Activated naive CD4-positive, alpha-beta T cell treated with anti-CD3 and anti-CD28 coated beads, Interleukin-2, amount 50 U/mL, for 16 hours (primary cell): ENCODE results near the gene TNKS2.
A peak's percentile ranks its signal among the peaks of the same experiment; 100 is the strongest.
"Not testable (repeated sequence)": the region's sequence is repeated elsewhere in the genome, so short reads cannot be mapped to it uniquely, and the experiment has no call there.

Source experiments
- DNase-seq: peaks from one replicate; pipeline ENCODE4 v3.0.0-alpha.2; 2020

Gene TNKS2

DNA sequence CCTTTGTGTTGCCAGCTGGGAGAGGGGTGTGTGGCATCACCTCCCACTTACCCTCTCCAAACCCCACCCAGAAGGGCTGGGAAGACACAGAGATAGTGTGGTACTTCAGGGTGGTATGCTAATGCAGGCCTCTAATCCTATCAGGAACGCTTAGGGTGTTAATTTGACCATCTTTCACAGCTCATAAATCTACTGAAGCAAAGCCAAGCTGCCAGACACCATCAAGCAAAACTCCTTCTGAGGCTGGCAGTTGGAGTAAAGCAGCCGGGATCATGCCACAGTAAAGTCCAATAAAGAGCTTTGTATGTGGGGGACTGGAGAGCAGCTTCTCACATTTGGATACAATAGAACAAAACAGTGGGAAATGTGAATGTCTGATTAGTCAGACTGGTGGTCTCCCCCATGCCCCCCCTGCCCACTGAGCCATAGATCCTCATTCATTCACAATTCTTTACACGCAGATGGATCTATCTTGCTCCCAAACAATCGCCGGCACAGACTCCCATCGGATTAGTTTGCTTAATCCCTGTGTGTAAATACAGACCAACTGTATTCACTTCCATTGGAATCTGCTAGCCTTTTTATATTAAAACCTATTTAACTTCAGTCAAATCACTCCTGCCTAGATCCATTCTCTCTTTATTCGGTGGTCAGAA, 81.4 kb downstream of the TNKS2 start:
- DNase-seq: no peak

DNA sequence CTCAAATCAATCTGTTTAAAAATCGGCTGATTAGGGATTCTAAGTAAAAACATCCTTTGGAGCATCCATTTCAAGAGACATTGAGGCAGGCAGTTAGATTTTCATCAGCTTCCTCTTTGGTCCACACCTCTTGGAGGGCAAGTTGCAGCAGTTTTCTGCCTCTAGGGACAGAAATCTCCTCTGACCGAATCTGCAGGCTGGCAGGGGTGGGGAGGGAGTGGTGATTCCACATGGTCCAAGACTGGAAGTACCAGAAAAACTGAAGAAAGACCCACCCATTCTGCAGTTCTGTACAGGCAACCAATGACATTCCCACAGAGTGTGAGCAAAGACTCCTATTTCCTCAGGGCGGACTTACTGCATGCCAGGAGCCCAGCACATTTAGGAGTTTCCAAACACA, 82.1 kb downstream of the TNKS2 start:
- DNase-seq: no peak

DNA sequence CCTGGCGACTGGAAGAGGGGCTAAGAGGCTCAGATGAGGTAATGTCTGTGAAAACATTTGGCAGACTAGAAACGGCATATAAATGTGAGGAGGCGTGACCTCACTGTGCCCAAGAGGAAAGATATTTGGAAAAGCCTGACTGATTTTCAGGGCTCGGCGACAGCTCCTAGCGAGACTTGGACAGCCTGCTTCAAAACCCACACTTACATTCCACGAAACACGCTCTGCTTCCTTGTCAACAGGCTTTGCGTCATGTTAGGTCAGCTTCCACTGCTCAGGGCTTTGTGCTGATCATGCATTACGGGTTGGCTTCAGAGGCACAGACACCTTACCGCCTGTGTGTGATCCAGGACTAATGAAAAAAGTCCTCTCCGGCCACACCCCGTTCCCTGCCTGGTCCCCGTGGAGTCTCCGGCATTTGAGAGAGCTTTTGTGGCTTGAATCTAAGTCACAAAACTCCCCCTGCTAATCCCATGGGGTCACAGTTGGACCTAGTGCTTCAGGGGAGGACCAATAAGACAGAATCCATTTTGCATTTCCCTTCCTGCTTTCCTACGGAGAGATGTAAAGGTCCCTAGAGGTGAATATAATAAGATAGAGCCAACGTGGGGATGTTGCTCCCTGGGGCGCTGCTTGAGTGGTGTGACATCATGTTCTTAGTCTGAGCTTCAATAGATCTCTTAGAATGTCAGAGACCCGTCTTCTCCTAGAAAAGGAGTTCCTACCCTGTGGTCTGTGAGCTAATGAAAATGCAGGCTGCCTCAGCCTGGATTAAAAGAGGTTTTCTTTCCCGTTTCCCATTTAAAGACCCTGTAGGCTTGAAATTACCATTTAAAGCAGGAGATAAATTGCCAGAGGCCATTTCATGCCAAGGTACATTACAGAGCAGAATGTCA, 85.6 kb downstream of the TNKS2 start:
- DNase-seq: no peak

DNA sequence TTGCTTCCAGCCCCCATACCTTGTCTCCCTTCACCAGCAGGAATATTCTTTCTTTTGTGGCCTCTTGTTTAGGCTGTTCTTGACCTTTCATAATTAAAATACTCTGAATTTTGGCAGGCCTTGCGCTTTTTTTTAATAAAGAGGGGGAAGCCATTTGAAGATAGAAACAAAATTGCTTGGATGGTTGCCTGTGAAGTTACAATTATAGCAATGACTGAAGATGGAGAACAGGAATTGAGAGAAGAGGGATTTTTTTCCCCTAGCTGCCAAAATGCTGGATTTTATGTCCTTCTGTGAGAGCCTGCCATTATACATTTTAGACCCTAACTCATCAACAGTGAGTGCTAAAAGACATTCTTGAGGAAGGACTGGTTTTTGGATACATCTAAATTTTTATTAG, 86.3 kb downstream of the TNKS2 start:
- no peak for DNase-seq

DNA sequence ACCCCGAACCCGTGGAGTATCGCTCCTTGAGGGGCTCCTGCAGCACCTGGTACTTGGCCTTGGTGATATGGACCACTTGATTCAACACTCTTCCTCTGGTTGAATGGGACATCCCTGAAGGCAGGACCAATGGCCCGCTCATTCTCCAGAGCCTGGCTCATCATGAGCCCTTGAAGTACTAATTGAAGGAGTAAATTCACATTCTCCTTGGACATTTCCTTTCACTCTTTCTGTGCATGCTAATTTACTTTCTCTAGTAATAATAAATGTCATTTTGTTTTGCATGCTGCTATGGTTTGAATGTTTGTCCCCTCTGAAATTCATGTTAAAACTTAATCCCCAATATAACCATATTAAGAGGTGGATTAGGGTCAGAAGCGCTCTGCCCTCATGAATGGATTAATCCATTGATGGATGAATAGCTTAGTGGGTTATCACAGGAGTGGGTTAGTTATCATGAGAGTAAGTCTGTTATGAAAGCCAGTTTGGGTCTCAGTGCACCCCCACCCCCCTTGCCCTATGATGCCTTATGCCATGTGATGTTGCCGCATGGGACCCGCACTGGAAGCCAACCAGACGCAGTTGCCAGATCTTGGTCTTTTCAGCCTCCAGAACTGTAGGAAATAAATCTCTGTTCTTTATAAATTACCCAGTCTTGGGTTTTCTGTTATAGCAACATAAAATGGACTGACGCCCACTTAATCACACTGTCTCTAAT, 87.3 kb downstream of the TNKS2 start:
- DNase-seq: no peak

DNA sequence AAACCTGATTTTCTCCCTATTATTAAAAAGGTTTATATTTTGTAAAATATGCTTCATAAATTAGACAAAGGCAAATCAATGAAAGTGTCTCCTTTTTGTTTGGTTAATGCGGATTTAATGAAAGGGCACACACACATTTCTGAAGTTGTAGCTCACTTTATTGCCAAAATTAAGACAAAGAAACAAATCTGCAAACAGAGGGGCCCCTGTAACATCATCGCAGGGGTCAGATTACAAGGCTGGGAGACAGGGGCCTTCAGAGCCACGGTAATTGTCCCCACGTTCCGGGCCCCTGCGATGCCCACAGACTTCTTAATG, 88.7 kb downstream of the TNKS2 start:
- no peak for DNase-seq

DNA sequence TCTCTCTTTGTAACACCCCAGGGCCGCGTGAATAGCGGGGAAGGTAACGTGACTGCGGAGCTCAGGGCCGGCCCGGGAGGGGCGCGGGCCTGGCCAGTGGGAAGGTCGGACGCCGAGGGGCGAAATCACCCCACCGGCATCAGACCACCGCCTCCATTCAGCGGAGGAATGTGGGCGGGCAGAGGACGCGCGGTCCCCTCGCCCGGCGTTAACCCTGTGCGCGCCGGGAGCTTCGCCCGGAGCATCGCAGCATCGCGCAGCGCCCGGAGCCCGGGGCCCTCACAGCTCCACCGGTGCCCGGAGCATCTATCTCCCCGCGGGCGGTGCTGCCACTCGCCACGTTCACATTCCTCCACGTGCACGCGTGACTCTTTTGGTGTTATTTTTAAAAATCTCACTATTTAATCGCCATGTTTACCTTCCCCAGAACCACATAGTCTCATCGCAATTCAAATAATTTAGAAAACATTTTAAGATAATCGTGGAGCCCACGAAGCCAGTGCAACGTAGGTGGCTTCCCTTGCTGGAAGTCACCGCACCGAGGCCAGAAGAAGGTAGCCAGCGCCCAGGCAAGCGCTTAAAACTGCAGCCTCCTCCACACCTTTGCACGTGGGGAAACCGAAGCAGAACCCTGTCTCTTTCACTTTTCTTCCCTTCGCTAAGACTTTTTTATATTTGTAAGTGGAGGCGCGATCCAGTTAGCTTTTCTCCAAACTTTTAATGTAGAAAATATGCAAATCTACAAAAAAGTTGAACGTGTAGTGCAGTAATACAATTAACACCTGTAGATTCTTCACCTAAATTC, 89.2 kb downstream of the TNKS2 start:
- DNase-seq: peak; percentile 27

DNA sequence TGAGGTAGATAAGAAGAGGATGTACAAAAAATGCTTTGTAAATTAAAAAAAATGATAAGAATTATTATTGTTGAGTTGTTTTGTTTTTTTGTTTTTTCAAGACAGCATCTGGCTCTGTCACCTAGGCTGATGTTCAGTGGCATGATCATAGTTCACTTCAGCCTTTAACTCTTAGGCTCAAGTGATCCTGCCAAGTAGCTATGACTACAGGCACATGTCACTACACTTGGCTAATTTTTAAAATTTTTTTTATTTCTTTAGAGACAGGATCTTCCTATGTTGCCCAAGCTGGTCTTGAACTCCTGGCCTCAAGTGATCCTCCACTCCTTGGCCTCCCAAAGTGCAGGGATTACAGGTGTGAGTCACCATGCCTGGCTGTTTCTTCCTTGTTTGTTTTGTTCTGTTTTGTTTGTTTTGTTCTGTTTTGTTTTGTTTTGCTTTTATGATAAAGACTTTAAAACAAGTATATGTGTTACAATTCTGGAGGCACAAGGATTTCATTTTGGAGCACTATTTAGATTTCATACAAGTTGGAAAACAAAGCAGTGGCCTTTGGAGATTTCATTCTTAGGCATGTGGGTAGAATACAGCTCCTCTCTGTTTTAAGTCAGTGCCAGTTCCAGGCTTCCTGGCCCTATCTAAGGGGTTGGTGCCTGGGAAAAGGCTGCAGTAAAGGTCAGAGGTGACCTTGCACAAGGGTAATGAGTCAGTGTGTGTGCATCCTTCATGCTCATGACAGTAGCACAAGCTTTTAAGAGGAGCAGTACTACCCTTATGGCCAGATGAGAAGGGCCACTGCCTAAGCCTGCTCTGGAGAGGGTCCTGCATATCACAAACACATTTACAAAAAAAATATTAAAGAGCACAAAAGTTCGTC, 93.1 kb downstream of the TNKS2 start:
- DNase-seq: no peak

DNA sequence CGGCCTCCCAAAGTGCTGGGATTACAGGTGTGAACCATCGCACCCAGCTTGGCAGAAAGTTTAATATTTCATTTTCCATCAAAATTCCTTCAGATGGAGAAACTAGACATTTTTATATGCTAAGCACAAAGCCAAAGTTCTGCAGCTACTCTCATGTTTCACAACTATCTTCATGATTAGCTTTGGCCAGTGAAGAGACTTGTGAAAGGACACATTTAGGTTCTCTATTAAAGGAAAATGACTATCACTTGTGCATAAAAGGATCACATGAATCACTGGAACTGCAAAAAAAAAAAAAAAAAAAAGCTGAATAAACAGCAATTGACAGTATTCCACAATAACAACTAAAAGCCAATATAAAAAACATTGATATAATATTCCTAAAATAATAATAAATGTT, 94.8 kb downstream of the TNKS2 start:
- DNase-seq: no peak

DNA sequence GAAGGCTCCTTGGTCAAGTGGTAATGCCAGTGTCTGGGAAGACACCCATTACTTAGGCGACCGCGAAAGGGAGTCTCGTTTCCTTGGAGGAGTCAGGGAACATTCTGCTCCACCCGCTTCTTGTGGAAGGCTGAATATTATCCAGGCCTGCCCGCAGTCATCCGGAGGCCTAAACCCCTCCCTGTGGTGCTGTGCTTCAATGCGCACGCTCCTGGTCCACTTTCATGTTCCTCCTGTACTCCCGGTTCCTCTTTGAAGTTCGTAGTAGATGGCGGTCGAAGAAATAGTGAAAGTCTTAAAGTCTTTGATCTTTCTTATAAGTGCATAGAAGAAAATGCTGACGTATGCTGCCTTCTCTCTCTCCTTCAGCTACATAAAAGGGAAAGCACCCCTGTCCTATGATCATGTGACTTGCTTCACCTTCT, 96.0 kb downstream of the TNKS2 start:
- DNase-seq: not testable (repeated sequence)

DNA sequence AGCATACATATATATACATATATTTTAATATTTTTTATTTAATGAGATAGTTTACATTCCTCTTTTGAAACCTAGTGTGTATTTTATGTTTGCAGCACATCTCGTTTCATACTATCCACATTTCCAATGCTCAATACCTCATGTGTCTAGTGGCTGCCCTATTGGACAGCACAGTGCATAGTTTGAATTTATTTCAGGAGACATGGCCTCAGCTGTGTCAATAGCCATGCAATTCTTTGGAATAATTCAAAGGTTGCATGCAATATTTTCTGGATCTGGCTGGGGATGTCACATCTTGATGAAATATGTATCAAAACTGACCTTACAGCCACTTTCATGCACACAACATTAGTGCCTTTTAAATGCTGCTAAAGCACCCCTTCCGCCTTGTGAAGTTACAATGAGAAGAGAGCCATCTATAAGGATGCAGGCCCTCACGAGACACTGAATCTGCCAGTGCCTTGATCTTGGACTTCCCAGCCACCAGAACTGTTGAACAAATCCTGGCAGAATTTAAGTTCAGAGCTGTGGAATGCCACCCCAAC, 98.1 kb downstream of the TNKS2 start:
- DNase-seq: no peak

DNA sequence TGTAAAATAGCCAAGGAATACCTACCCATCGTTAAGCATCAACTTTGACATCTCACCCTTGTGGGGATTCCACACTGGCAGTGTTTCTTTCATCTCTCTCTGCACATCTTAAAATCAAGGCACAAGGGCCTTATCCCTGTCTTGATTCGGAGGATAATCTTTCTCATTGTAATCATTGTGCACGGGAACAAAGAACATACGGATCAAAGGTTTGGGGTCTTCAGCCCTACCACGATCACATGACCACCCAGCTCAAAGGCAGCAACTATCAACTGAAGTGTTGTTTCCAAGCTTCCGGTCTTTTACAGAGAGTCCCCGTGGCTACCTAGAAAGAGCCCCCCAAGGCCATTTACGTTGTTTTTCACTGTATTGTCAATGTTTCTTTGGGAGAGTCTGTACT, 99.2 kb downstream of the TNKS2 start:
- DNase-seq: no peak

DNA sequence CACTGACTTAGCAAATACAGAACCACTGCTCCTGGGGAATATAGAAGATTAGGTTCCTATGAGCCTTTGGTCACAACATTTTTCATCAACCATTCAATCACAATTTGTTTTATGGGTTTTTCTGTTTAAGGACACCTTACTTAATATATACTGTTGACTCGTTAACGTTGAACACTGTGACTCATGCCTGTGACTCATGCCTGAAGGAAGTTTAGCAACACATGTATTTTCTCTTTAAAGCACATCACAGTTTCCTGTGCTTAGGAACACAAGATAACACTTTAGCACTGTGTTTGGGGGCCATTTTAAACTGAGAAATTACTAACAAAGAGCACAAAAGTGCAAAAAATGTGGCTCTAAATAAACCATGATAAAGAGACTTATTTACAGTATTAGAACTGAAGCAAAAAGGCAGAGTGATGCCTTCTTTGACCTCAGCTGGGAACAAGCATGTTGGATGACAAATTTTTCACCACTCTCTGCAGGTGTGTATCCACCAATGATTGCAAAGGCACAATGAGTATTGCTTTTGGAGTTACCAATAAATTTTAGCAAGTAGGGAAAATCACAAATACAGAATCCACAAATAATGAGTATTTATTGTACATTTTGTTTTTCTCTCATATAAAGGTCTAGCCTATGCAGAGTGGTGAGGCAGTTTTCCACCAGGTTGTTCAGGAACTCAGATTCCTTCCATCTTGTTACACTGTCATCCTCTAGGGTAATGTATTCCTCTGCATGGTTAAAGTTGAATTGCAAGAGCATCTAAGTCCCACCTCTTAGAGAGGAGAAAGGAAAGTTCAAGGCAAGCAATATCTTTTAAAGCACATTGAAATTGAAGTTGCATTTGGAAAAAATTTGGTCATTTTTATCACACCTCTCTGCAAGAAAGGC, 103.8 kb downstream of the TNKS2 start:
- peak; percentile 60 for DNase-seq

DNA sequence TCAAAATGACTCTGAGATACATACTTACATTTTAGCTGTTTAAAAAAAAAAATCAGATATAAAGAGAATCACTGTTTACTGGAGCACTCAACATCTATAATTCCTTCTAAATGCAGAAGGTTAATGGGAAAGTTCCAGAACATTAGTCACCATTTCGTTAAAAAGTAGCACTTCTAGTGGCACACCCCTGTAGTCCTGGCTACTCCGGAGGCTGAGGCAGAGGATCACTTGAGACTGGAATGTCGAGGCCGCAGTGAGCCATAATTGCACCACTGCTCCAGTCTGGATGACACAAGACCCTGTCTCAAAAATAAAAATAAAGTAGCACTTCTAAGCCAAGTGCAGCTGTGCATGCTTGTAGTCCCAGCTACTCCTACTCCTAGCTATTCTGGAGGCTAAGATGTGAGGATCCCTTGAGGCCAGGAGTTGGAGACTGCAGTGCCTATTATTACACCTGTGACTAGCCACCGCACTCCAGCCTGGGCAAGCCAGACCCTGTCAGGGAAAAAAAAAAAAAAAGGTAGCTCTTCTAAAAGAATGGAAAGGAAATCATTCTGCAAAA, 108.9 kb downstream of the TNKS2 start:
- DNase-seq: no peak

DNA sequence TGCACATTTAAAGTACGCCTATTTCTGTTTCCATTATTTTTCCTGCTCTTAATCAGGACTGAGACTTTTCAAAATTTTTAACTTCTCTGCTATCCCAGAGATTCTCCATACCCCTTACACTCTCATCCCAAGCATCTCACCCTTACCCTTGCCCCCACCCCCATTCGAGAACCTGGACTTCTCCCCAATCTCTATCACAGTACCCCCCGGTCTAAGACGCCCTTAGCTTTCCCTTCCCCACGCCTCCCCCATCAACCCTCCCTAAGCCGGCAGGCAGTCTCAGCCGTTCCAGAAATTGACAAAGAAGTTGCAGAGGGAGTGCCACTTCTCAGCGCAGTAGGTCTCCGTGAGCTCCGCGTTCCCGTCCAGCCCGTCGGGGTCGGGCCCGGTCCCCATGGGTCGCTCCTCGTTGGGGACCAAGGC, 109.7 kb downstream of the TNKS2 start:
- DNase-seq: no peak

DNA sequence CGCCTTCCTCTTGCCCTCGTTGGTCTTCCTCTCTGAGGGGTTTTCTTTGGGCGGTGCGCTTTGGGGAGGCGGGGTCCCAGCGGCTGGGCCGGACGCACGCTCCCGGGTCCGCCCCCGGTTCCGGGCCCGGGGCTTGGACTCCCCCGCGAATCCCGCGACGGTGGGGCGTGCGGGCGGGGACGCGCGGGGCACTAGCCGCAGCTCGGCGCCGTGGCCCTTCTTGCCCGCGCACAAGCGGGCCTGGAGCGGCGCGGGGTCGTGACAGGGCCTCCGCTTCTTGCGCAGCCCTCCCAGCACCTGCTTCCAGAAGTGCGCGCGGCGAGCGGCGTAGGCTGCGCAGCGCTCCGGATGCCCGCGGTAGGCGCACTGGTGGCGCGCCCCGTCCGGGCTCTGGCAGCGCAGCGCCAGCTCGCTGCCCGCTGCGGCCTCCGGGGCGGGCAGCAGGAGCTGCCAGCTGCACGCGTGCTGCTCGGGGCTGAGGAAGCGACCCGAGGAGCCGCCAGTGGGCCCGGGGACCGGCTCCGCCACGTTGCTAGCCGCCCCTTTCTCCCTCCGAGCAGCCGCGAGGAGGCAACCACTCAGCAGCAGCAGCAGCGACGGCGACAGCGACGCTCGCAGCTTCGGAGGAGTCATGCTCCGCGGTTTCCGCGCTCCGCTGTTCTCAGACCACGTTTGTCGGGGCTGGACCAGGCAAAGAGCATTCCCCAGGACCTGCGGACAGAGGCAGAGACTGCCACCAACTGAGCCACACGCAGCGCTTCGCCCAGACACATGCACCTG, 110.3 kb downstream of the TNKS2 start:
- peak; percentile 77 for DNase-seq

DNA sequence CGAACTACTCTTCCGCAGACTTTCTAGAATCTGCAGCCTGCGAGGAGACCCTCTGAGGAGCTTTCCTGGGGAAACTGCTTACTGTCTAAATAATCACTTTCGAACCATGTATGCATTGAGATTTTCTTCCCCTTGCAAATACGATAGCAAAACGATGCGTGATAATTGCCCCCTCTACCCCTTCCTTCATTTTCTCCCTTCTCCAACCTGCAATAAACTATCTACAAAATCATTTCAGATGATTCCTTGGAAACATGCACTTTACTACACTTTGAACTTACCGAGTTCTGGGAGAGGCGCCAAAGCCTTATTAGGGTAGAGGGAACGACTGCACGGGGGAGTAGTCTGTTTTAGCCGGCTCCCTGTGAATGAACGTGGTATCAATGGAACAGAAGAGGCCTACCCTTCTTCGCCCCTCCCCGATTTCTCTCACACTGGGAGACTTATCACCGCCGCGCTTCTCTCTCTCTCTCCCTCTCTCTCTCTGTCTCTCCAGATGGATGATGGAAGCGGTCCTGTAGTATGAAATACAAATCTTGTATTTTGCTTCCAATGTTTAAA, 111.0 kb downstream of the TNKS2 start, which contains the start of gene FGFBP3:
Gene FGFBP3, minus strand, starts transcription at position 370 of the 561 bp plus-strand sequence. CDS start 517 bp downstream, outside the sequence.
- peak; percentile 36 for DNase-seq

DNA sequence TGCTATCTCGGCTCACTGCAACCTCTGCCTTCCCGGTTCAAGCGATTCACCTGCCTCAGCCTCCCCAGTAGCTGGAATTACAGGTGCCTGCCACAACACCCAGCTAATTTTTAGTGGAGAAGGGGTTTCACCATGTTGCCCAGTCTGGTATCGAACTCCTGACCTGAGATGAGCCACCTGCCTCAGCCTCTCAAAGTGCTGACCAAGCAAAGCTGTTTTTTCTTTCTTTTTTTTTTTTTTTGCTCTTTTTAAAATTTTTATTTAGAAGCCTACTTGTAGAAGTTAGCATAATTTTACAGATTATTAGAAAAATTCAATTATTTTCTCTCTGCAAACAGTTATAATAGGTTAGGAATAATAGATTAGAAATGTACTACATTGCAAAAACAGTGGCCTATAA, 112.2 kb downstream of the TNKS2 start:
- DNase-seq: no peak
